HEK293T (cell line): Measurements from ENCODE around the gene XPO5.

Experiments used
- BHLHE40 ChIP-seq: fragments of 450-650 bp; IDR thresholded peaks from 2 replicates; pipeline ENCODE4 v1.6.1; 2016; ENCODE audit warnings: mild to moderate bottlenecking, moderate library complexity, borderline replicate concordance
- CTBP1 ChIP-seq: fragments of 450-650 bp; IDR thresholded peaks from 2 replicates; pipeline ENCODE4 v1.6.1; 2016; ENCODE audit warnings: borderline replicate concordance
- FOXK2 ChIP-seq: fragments of 450-650 bp; IDR thresholded peaks from 2 replicates; pipeline ENCODE4 v1.6.1; 2016; ENCODE audit warnings: mild to moderate bottlenecking
- LEF1 ChIP-seq: fragments of 450-650 bp; IDR thresholded peaks from 2 replicates; pipeline ENCODE4 v1.6.1; 2017; ENCODE audit warnings: mild to moderate bottlenecking, borderline replicate concordance
- PKNOX1 ChIP-seq: fragments of 450-650 bp; IDR thresholded peaks from 2 replicates; pipeline ENCODE4 v1.6.1; 2016
- SP1 ChIP-seq: fragments of 450-650 bp; IDR thresholded peaks from 2 replicates; pipeline ENCODE4 v1.6.1; 2017
- SUZ12 ChIP-seq: fragments of 450-650 bp; IDR thresholded peaks from 2 replicates; pipeline ENCODE4 v1.6.1; 2016; ENCODE audit warnings: mild to moderate bottlenecking
- TARDBP ChIP-seq: fragments of 450-650 bp; IDR thresholded peaks from 2 replicates; pipeline ENCODE4 v1.6.1; 2016
- ZNF384 ChIP-seq: fragments of 450-650 bp; IDR thresholded peaks from 2 replicates; pipeline ENCODE4 v1.6.1; 2016

DNA sequence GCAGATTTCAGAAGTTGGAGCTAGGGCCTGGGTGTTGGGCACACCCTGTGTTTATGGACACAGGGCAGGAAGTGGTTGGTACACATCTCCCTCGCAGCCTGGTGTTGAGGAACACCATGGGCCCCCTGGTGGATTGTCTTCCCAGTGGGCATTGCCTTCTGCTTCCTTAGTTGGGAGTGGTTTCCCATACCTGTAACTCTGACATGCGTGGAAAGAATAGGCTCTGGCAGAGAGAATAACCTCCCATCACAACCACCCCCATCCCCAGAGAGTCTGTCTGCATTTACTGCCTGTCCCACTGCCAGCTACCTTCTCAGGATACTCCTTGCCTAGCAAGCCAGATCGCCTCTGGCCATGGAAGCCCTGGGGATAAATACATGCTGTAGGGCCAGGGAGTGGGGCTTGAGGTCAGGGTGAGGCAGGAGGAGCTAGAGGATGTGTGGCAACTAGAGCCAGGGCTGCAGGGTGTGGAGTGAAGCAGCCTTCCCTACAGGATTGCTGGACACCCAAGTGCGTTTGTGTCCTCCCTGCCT lies 80.4 kb downstream of the XPO5 start:
- TF ChIP-seq LEF1 (no peak), FOXK2 (no peak), PKNOX1 (no peak), SP1 (no peak), CTBP1 (no peak), BHLHE40 (no peak), SUZ12 (no peak), ZNF384 (no peak), TARDBP (no peak)
